Astrocyte of the spinal cord (primary cell): ENCODE measurements around the gene DUSP5.

ENCODE experiments used
- DNase-seq: peaks from one replicate; pipeline ENCODE4 v3.0.0; 2011; ENCODE audit warnings: low read depth, low spot score
- H3K4me3 ChIP-seq: 2 replicates; pipeline ENCODE4 v1.5.1; 2011; ENCODE audit warnings: low read depth, mild to moderate bottlenecking, low read length, moderate library complexity
- CTCF ChIP-seq: IDR thresholded peaks from 2 replicates; pipeline ENCODE4 v1.5.1; 2012; ENCODE audit warnings: low read depth, mild to moderate bottlenecking, low read length, inconsistent platforms
- in situ Hi-C: cut with HindIII; loops from 2 replicates; pipeline ENCODE4 v1.10.0; 2017; ENCODE audit warnings: low sequenced_read_pairs

The DUSP5 gene

GRCh38 chr10:110556296-110556695, 58.6 kb downstream of the DUSP5 start:
- TF ChIP-seq CTCF, result no peak
- DNase-seq, result no peak
- in situ Hi-C loops, result loop anchor here (25.0 kb wide), 1 partner anchor 244 kb away; the partner anchor contains the start of gene SMNDC1
- no peak overlapping the region for H3K4me3 ChIP-seq

- H3K4me3 ChIP-seq, result no peak overlapping the region
- in situ Hi-C loops, result loop anchor here (25.0 kb wide), 1 partner anchor 245 kb away; the partner anchor contains the start of gene SMNDC1
- DNase-seq, result peak; percentile 42
- peak; percentile 56 for TF ChIP-seq CTCF
Observed at GRCh38 chr10:110556969-110557601, 59.4 kb downstream of the DUSP5 start.

- H3K4me3 ChIP-seq, result no peak overlapping the region
- no peak for DNase-seq
- TF ChIP-seq CTCF, result no peak
- in situ Hi-C loops, result loop anchor here (25.0 kb wide), 1 partner anchor 246 kb away; the partner anchor contains the start of gene SMNDC1
Observed at GRCh38 chr10:110558041-110558440, 60.3 kb downstream of the DUSP5 start.

- in situ Hi-C loops, result loop anchor here (25.0 kb wide), 1 partner anchor 248 kb away; the partner anchor contains the start of gene SMNDC1
- no peak for TF ChIP-seq CTCF
- DNase-seq, result no peak
- no peak overlapping the region for H3K4me3 ChIP-seq
Observed at GRCh38 chr10:110560012-110560411, 62.3 kb downstream of the DUSP5 start.
